ENCODE measurements around the gene ZNF701.
"Not testable (repeated sequence)": the region's sequence is repeated elsewhere in the genome, so short reads cannot be mapped to it uniquely, and the experiment has no call there.

The ZNF701 gene

DNA sequence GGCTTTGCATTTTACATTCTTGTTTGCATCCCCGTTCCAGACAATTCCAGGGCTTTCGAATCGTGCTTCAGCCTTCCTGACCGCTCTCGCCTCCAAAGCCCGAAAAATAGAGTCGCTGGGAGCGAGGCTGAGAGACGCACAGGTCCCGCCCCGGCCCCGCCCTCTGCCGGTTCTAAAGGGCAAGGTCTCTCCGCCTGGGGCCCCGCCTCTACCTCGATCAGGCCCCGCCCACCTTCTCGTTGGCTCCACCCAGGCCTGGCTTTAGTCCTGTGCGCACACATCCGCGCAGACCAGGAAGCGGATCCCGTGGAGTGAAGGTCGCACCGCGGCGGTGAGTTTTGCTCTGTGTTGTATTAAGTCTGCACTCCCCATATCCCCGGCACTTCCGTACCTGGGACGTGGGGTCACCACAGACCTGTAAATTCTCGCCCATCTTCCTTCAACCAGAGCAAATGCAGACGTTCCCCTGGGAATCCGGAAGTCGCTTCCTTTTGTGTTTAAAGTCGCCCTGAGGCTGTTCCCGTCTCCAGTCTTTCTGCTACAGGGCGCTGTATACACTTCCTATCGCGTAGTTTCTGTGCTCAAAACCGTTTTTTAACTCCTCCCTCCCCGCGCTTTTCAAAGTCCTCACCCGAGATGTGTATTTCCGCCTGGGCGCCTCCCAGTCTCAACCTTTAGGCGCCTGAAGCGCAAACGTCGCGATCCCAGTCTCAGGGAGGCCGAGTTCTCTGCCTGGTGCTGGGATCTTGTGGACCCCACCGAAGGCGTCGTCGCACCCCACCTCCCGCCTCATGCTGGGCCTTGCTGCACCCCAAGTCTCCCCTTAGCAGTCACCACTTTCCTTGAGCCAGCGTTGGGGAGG is at the start of gene ZNF701:
Gene ZNF701 (plus strand): TSS at position 288 of the 862 bp plus-strand sequence. CDS start 3,861 bp downstream, outside the sequence.
- DNase-seq, result peak; percentile 98

- DNase-seq, result no peak
These were observed 47.5 kb upstream of the ZNF701 start for GRCh38 chr19:52522551-52522950.

DNA sequence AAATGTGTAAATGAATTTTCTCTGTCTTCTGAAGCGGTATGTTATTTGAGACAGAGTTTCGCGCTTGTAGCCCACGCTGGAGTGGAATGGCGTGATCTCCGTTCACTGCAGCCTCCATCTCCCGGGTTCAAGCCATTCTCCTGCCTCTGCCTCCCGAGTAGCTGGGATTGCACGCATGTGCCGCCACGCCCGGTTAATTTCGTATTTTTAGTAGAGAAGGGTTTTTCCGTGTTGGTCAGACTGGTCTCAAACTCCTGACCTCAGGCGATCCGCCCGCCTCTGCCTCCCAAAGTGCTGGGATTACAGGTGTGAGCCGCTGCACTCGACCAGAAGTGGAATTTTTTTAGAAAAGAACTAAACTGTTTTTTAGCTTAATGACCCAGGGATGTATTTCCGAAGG is 46.0 kb upstream of the ZNF701 start:
- DNase-seq, result no peak

DNA sequence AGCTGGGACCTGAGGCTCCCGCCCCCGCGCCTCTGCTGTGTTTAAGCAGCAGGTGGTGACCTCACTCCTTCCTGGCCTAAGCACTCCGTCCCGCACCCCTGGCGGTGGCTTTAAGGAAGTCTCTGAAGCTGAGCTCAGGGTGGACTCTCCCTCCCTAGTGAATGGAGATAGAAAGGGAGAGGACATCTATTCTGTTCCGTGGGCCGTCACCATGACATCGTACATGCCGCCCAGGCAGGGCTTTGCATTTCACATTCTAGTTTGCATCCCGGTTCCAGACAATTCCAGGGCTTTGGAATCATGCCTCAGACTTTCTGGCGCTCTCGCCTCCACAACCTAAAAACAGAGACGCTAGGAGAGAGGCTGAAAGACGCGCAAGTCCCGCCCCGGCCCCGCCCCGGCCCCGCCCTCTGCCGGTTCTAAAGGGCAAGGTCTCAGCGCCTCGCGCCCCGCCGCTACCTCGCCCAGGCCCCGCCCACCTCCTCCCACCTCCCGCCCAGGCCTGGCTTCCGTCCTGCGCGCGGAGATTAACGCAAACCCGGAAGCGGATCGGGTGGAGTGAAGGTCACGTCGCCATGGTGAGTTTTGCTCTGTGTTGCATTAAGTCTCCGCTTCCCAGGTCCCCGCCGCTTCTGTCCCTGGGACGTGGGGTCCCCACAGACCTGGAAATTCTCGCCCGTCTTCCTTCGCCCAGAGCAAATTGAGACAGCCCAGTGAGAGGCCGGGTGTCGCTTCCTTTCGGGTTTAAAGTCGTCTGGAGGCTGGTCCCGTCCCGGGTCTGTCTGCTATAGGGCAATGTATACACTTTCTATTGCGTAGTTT is 42.7 kb upstream of the ZNF701 start, which contains the start of gene ZNF808:
Gene ZNF808 (plus strand): TSS at position 535 of the 822 bp plus-strand sequence. CDS start 15,617 bp downstream, outside the sequence.
- peak; percentile 97 for DNase-seq

GRCh38 chr19:52527956-52528351 is 42.1 kb upstream of the ZNF701 start:
- DNase-seq, result peak; percentile 44

- no peak for DNase-seq
These were observed 37.6 kb upstream of the ZNF701 start for GRCh38 chr19:52532480-52532879.

- peak; percentile 26 for DNase-seq
These were observed 36.2 kb upstream of the ZNF701 start for GRCh38 chr19:52533901-52534300.

- not testable (repeated sequence) for DNase-seq
These were observed 34.7 kb upstream of the ZNF701 start for GRCh38 chr19:52535385-52535770.

DNA sequence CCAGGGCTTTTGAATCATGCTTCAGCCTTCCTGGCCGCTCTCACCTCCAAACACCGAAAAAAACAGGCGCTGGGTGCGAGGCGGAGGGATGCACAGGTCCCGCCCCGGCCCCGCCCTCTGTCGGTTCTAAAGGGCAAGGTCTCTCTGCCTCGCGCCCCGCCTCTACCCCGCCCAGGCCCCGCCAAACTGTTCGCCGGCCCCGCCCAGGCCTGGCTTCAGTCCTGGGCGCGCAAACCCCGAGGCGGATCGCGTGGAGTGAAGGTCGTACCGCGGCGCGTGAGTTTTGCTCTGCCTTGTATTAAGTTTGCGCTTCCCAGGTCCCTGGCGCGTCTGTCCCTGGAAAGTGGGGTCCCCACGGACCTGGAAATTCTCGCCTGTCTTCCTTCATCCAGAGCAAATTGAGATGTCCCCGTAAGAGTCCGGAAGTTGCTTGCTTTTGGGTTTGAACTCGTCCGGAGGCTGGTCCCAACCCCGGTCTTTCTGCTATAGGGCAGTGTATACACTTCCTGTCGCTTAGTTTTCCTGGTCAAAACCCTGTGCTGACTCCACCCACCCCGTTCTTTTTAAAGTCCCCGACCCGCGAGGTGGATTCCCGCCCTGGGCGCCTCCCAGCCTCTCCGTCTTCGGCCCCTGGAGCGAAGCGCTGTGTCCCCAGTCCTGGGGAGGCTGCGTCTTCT is 34.2 kb upstream of the ZNF701 start:
- DNase-seq, result peak; percentile 91

DNA sequence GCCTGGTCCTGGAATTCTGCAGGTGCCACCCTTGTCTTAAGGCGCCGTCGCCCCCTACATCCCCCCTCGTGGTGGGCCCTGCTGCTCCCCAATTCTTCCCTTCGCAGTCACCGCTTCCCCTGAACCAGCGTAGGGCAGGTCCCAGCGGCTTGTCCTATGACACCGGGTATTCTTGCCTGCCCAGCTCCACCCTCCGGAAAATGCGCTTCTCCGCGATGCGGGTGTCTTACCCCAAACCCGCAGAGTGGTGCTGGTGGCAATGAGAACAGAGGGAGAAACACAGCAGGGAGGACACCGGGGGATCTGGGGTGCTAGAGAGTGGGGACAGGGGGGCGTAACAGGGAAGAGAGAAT is 33.7 kb upstream of the ZNF701 start:
- no peak for DNase-seq

- DNase-seq, result not testable (repeated sequence)
These were observed 31.3 kb upstream of the ZNF701 start for GRCh38 chr19:52538815-52539214.

DNA sequence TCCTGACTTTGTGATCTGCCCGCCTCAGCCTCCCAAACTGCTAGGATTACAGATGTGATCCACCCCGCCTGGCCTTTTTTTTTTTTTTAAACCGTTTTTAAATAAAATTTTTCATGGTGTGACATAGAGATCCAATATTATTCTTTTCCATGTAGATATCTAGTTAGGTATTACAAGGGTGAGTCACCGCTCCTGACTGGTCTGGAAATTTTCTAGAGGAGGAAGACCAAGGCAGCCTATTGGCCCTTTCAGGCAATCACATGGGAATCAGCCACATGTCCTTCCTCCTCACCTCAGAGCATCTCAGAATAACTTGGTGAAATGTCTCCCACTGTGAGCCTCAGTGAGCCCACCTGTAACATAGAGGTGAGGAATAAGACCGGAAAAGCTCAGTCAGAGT is 28.9 kb upstream of the ZNF701 start:
- not testable (repeated sequence) for DNase-seq

GRCh38 chr19:52541608-52542007 is 28.5 kb upstream of the ZNF701 start:
- no peak for DNase-seq

GRCh38 chr19:52542541-52542940 is 27.5 kb upstream of the ZNF701 start:
- not testable (repeated sequence) for DNase-seq

GRCh38 chr19:52542984-52543664 is 27.0 kb upstream of the ZNF701 start:
- no peak for DNase-seq

GRCh38 chr19:52554216-52554971 is 15.7 kb upstream of the ZNF701 start:
- DNase-seq, result no peak

GRCh38 chr19:52557231-52557995 is 12.7 kb upstream of the ZNF701 start:
- DNase-seq, result no peak

DNA sequence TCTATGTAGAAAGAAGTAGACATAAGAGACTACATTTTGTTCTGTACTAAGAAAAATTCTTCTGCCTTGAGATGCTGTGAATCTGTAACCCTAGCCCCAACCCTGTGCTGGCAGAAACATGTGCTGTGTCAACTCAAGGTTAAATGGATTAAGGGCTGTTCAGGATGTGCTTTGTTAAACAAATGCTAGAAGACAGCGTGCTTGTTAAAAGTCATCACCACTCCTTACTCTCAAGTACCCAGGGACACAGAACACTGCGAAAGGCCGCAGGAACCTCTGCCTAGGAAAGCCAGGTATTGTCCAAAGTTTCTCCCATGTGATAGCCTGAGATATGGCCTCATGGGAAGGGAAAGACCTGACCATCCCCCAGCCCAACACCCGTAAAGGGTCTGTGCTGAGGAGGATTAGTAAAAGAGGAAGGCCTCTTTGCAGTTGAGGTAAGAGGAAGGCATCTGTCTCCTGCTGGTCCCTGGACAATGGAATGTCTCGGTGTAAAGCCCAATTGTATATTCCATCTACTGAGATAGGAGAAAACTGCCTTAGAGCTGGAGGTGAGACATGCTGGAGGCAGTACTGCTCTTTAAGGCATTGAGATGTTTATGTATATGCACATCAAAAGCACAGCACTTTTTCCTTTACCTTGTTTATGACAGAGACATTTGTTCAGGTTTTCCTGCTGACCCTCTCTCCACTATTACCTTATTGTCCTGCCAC is 11.2 kb upstream of the ZNF701 start:
- DNase-seq, result not testable (repeated sequence)

- not testable (repeated sequence) for DNase-seq
These were observed 8.5 kb upstream of the ZNF701 start for GRCh38 chr19:52561611-52562010.

DNA sequence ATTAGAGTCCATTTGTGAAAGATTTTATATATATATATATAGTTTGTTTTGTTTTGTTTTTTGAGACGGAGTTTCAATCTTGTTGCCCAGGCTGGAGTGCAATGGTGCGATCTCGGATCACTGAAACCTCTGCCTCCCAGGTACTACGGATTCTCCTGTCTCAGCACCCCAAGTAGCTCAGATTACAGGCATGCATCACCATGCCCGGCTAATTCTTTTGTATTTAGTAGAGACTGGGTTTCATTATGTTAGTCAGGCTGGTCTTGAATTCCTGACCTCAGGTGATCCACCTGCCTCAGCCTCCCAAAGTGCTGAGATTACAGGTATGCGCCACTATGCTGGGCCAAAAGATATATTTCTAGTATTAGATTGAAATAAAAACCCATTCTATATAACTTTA is 4.0 kb upstream of the ZNF701 start:
- DNase-seq, result no peak
